ENCODE results near the gene DACH1.

DACH1 gene

GRCh38 chr13:71712988-71713653 lies 153.9 kb downstream of the DACH1 start:
- no peak for TF ChIP-seq CTCF (conservative IDR thresholded peaks at IDR 0.05; ENCODE audit: low read depth, low read length)
- Histone ChIP-seq H3K4me3 (IDR thresholded peaks at IDR 0.05; ENCODE audit: insufficient read depth, low read depth, low read length) (no peak overlapping the region), H3K4me2 (no peak overlapping the region), H3K27ac (no peak overlapping the region), H2AFZ (ENCODE audit: low read depth) (no peak overlapping the region), H3K4me1 (ENCODE audit: low read depth, poor library complexity, severe bottlenecking) (no peaks in the 10 kb centered on the region), H3K79me2 (ENCODE audit: insufficient read depth, low read depth) (no peaks in the 10 kb centered on the region), H3K9ac (no peak overlapping the region), H4K20me1 (ENCODE audit: insufficient read depth) (no peaks in the 10 kb centered on the region), H3K27me3 (ENCODE audit: insufficient read depth, low read depth) (no peaks in the 10 kb centered on the region), H3K36me3 (ENCODE audit: insufficient read depth) (no peaks in the 10 kb centered on the region)

GRCh38 chr13:71704656-71705055 lies 162.3 kb downstream of the DACH1 start:
- Histone ChIP-seq H3K79me2 (ENCODE audit: insufficient read depth, low read depth) (no peaks in the 10 kb centered on the region), H3K27me3 (ENCODE audit: insufficient read depth, low read depth) (no peaks in the 10 kb centered on the region), H3K4me3 (IDR thresholded peaks at IDR 0.05; ENCODE audit: insufficient read depth, low read depth, low read length) (no peak overlapping the region), H3K27ac (no peak overlapping the region), H3K9ac (no peak overlapping the region), H4K20me1 (ENCODE audit: insufficient read depth) (no peaks in the 10 kb centered on the region), H3K4me2 (no peak overlapping the region), H3K36me3 (ENCODE audit: insufficient read depth) (no peaks in the 10 kb centered on the region), H3K4me1 (ENCODE audit: low read depth, poor library complexity, severe bottlenecking) (no peaks in the 10 kb centered on the region), H2AFZ (ENCODE audit: low read depth) (no peak overlapping the region)
- no peak for TF ChIP-seq CTCF (conservative IDR thresholded peaks at IDR 0.05; ENCODE audit: low read depth, low read length)

GRCh38 chr13:71703138-71703537 lies 163.9 kb downstream of the DACH1 start:
- Histone ChIP-seq H3K4me2 (no peak overlapping the region), H3K4me3 (IDR thresholded peaks at IDR 0.05; ENCODE audit: insufficient read depth, low read depth, low read length) (no peak overlapping the region), H3K36me3 (ENCODE audit: insufficient read depth) (no peaks in the 10 kb centered on the region), H3K27me3 (ENCODE audit: insufficient read depth, low read depth) (no peaks in the 10 kb centered on the region), H2AFZ (ENCODE audit: low read depth) (no peak overlapping the region), H3K79me2 (ENCODE audit: insufficient read depth, low read depth) (no peaks in the 10 kb centered on the region), H3K9ac (no peak overlapping the region), H3K27ac (no peak overlapping the region), H4K20me1 (ENCODE audit: insufficient read depth) (no peaks in the 10 kb centered on the region), H3K4me1 (ENCODE audit: low read depth, poor library complexity, severe bottlenecking) (no peaks in the 10 kb centered on the region)
- no peak for TF ChIP-seq CTCF (conservative IDR thresholded peaks at IDR 0.05; ENCODE audit: low read depth, low read length)

GRCh38 chr13:71702253-71702652 lies 164.8 kb downstream of the DACH1 start:
- Histone ChIP-seq H3K36me3 (ENCODE audit: insufficient read depth) (no peaks in the 10 kb centered on the region), H3K9ac (no peak overlapping the region), H4K20me1 (ENCODE audit: insufficient read depth) (no peaks in the 10 kb centered on the region), H3K4me2 (no peak overlapping the region), H3K27me3 (ENCODE audit: insufficient read depth, low read depth) (no peaks in the 10 kb centered on the region), H3K79me2 (ENCODE audit: insufficient read depth, low read depth) (no peaks in the 10 kb centered on the region), H3K4me3 (IDR thresholded peaks at IDR 0.05; ENCODE audit: insufficient read depth, low read depth, low read length) (no peak overlapping the region), H3K4me1 (ENCODE audit: low read depth, poor library complexity, severe bottlenecking) (no peaks in the 10 kb centered on the region), H2AFZ (ENCODE audit: low read depth) (no peak overlapping the region), H3K27ac (no peak overlapping the region)
- no peak for TF ChIP-seq CTCF (conservative IDR thresholded peaks at IDR 0.05; ENCODE audit: low read depth, low read length)

Data from KMS-11 (cell line).